HG03139 (cell line): ENCODE results near the gene LMNTD1.
"Not testable (repeated sequence)": the region's sequence is repeated elsewhere in the genome, so short reads cannot be mapped to it uniquely, and the experiment has no call there.

Experiments
- ATAC-seq: cut with Tn5 transposase; IDR thresholded peaks from one replicate; pipeline ENCODE4 v1.9.1; 2021; ENCODE audit not compliant: unreplicated experiment

LMNTD1 gene

GRCh38 chr12:25433581-25434325 lies 119.3 kb downstream of the LMNTD1 start:
- ATAC-seq, result no peak

- no peak for ATAC-seq
These were observed 120.1 kb downstream of the LMNTD1 start for GRCh38 chr12:25433024-25433423.

- no peak for ATAC-seq
These were observed 125.5 kb downstream of the LMNTD1 start for GRCh38 chr12:25427337-25428249.

GRCh38 chr12:25426821-25427220 lies 126.3 kb downstream of the LMNTD1 start:
- ATAC-seq, result not testable (repeated sequence)
